Measurements from ENCODE around the gene DOCK10. TPM values are rescaled to one million over a fixed set of nuclear protein-coding genes. Genes with fewer than 3 reads are reported as not detected.

Gene DOCK10
- 100 to 1,000 TPM; 334 to 378 TPM for total RNA-seq

- peak within 1 kb of the TSS; percentile 96 for H3K4me3 Mint-ChIP-seq
- H3K27ac Mint-ChIP-seq: peak within 1 kb of the TSS; percentile 95 to 99
- H3K27me3 Mint-ChIP-seq: no peaks in the 10 kb centered on the region
- H3K9me3 Mint-ChIP-seq: no peaks in the 10 kb centered on the region
- DNase-seq (ENCODE audit: low spot score) (peak; percentile 84), ATAC-seq (peak; percentile 66 to 70)
- peaks cover 56% of the 10 kb centered on the region in 2 donors for H3K4me1 Mint-ChIP-seq (ENCODE audit: low read depth in 2 of 2)
- H3K36me3 Mint-ChIP-seq: peaks cover 22% of the 10 kb centered on the region
Measured at GRCh38 chr2:225041851-225042799, at the start of gene DOCK10. Gene DOCK10 (minus strand): TSS chr2:225042468. CDS start chr2:225042374, 94 bp downstream.

GRCh38 chr2:225091336-225091735, 49.1 kb upstream of the DOCK10 start:
- H3K4me1 Mint-ChIP-seq (ENCODE audit: low read depth in 2 of 2): peaks cover 16 to 19% of the 10 kb centered on the region in 2 donors
- peak overlapping the region; percentile 15 for H3K4me3 Mint-ChIP-seq
- H3K9me3 Mint-ChIP-seq: no peaks in the 10 kb centered on the region
- H3K27me3 Mint-ChIP-seq: no peaks in the 10 kb centered on the region
- ATAC-seq (no peak), DNase-seq (ENCODE audit: low spot score) (no peak)
- peak overlapping the region; percentile 50 to 69 for H3K27ac Mint-ChIP-seq
- H3K36me3 Mint-ChIP-seq: no peaks in the 10 kb centered on the region

GRCh38 chr2:225090746-225091145, 48.5 kb upstream of the DOCK10 start:
- H3K4me1 Mint-ChIP-seq (ENCODE audit: low read depth in 2 of 2): peaks cover 18 to 21% of the 10 kb centered on the region in 2 donors
- H3K9me3 Mint-ChIP-seq: no peaks in the 10 kb centered on the region
- ATAC-seq: peak in 1 of 2 donors; percentile 36
- DNase-seq (ENCODE audit: low spot score): no peak
- no peaks in the 10 kb centered on the region for H3K27me3 Mint-ChIP-seq
- peak overlapping the region; percentile 15 for H3K4me3 Mint-ChIP-seq
- peak overlapping the region; percentile 50 to 69 for H3K27ac Mint-ChIP-seq
- no peaks in the 10 kb centered on the region for H3K36me3 Mint-ChIP-seq

GRCh38 chr2:225086915-225087314, 44.6 kb upstream of the DOCK10 start:
- H3K27ac Mint-ChIP-seq: no peak overlapping the region
- peaks cover 20 to 21% of the 10 kb centered on the region in 2 donors for H3K4me1 Mint-ChIP-seq (ENCODE audit: low read depth in 2 of 2)
- H3K36me3 Mint-ChIP-seq: no peaks in the 10 kb centered on the region
- H3K4me3 Mint-ChIP-seq: no peak overlapping the region
- H3K27me3 Mint-ChIP-seq: peaks cover 0 to 3% of the 10 kb centered on the region in 2 donors
- ATAC-seq (no peak), DNase-seq (ENCODE audit: low spot score) (no peak)
- no peaks in the 10 kb centered on the region for H3K9me3 Mint-ChIP-seq

- DNase-seq (ENCODE audit: low spot score) (no peak), ATAC-seq (no peak)
- peaks cover 0 to 3% of the 10 kb centered on the region in 2 donors for H3K27me3 Mint-ChIP-seq
- H3K4me3 Mint-ChIP-seq: no peak overlapping the region
- H3K27ac Mint-ChIP-seq: no peak overlapping the region
- H3K9me3 Mint-ChIP-seq: no peaks in the 10 kb centered on the region
- H3K4me1 Mint-ChIP-seq (ENCODE audit: low read depth in 2 of 2): peaks cover 19 to 20% of the 10 kb centered on the region in 2 donors
- H3K36me3 Mint-ChIP-seq: no peaks in the 10 kb centered on the region
Measured at GRCh38 chr2:225086439-225086838, 44.2 kb upstream of the DOCK10 start.

- Mint-ChIP-seq H3K27ac (peak overlapping the region in 1 of 2 donors; percentile 57), H3K36me3 (no peaks in the 10 kb centered on the region), H3K27me3 (peaks cover 0 to 3% of the 10 kb centered on the region in 2 donors), H3K9me3 (no peaks in the 10 kb centered on the region), H3K4me1 (ENCODE audit: low read depth in 2 of 2) (peaks cover 10 to 13% of the 10 kb centered on the region in 2 donors), H3K4me3 (no peak overlapping the region)
- ATAC-seq: no peak
- no peak for DNase-seq (ENCODE audit: low spot score)
Measured at GRCh38 chr2:225083276-225083675, 41.0 kb upstream of the DOCK10 start.

GRCh38 chr2:225076125-225076524, 33.9 kb upstream of the DOCK10 start:
- no peak overlapping the region for H3K4me3 Mint-ChIP-seq
- H3K4me1 Mint-ChIP-seq (ENCODE audit: low read depth in 2 of 2): peaks cover 7 to 13% of the 10 kb centered on the region in 2 donors
- ATAC-seq (no peak), DNase-seq (ENCODE audit: low spot score) (no peak)
- H3K36me3 Mint-ChIP-seq: no peaks in the 10 kb centered on the region
- peaks cover 5 to 7% of the 10 kb centered on the region in 2 donors for H3K27me3 Mint-ChIP-seq
- no peak overlapping the region for H3K27ac Mint-ChIP-seq
- no peaks in the 10 kb centered on the region for H3K9me3 Mint-ChIP-seq

GRCh38 chr2:225074919-225075681, 32.8 kb upstream of the DOCK10 start:
- Mint-ChIP-seq H3K27me3 (peaks cover 5 to 7% of the 10 kb centered on the region in 2 donors), H3K4me1 (ENCODE audit: low read depth in 2 of 2) (peaks cover 7 to 13% of the 10 kb centered on the region in 2 donors), H3K27ac (no peak overlapping the region), H3K9me3 (no peaks in the 10 kb centered on the region), H3K4me3 (no peak overlapping the region), H3K36me3 (no peaks in the 10 kb centered on the region)
- no peak for DNase-seq (ENCODE audit: low spot score)
- no peak for ATAC-seq

GRCh38 chr2:225074366-225074765, 32.1 kb upstream of the DOCK10 start:
- peak overlapping the region in 1 of 2 donors; percentile 21 for H3K27ac Mint-ChIP-seq
- H3K27me3 Mint-ChIP-seq: peaks cover 5 to 7% of the 10 kb centered on the region in 2 donors
- H3K4me3 Mint-ChIP-seq: no peak overlapping the region
- DNase-seq (ENCODE audit: low spot score) (no peak), ATAC-seq (no peak)
- H3K4me1 Mint-ChIP-seq (ENCODE audit: low read depth in 2 of 2): peaks cover 7 to 13% of the 10 kb centered on the region in 2 donors
- no peaks in the 10 kb centered on the region for H3K36me3 Mint-ChIP-seq
- no peaks in the 10 kb centered on the region for H3K9me3 Mint-ChIP-seq

GRCh38 chr2:225073198-225073597, 30.9 kb upstream of the DOCK10 start:
- Mint-ChIP-seq H3K9me3 (peaks cover 4% of the 10 kb centered on the region), H3K4me1 (ENCODE audit: low read depth in 2 of 2) (peaks cover 7 to 13% of the 10 kb centered on the region in 2 donors), H3K27ac (no peak overlapping the region), H3K36me3 (no peaks in the 10 kb centered on the region), H3K27me3 (peaks cover 5 to 7% of the 10 kb centered on the region in 2 donors), H3K4me3 (no peak overlapping the region)
- DNase-seq (ENCODE audit: low spot score) (no peak), ATAC-seq (no peak)

GRCh38 chr2:225072444-225072843, 30.2 kb upstream of the DOCK10 start:
- ATAC-seq (no peak), DNase-seq (ENCODE audit: low spot score) (no peak)
- Mint-ChIP-seq H3K9me3 (peaks cover 4% of the 10 kb centered on the region), H3K27me3 (peaks cover 5 to 7% of the 10 kb centered on the region in 2 donors), H3K27ac (no peak overlapping the region), H3K4me3 (no peak overlapping the region), H3K4me1 (ENCODE audit: low read depth in 2 of 2) (peaks cover 4 to 13% of the 10 kb centered on the region in 2 donors), H3K36me3 (peaks cover 4% of the 10 kb centered on the region)

- Mint-ChIP-seq H3K27ac (peak overlapping the region in 1 of 2 donors; percentile 46), H3K4me3 (no peak overlapping the region), H3K4me1 (ENCODE audit: low read depth in 2 of 2) (peaks cover 13 to 15% of the 10 kb centered on the region in 2 donors), H3K36me3 (peaks cover 16% of the 10 kb centered on the region), H3K27me3 (peaks cover 5 to 7% of the 10 kb centered on the region in 2 donors), H3K9me3 (peaks cover 14% of the 10 kb centered on the region)
- ATAC-seq: no peak
- DNase-seq (ENCODE audit: low spot score): no peak
Measured at GRCh38 chr2:225070811-225071210, 28.5 kb upstream of the DOCK10 start.

- Mint-ChIP-seq H3K27ac (no peak overlapping the region), H3K4me3 (no peak overlapping the region), H3K4me1 (ENCODE audit: low read depth in 2 of 2) (peaks cover 17 to 22% of the 10 kb centered on the region in 2 donors), H3K9me3 (peaks cover 14% of the 10 kb centered on the region), H3K27me3 (peaks cover 5 to 7% of the 10 kb centered on the region in 2 donors), H3K36me3 (peaks cover 16% of the 10 kb centered on the region)
- no peak for ATAC-seq
- DNase-seq (ENCODE audit: low spot score): no peak
Measured at GRCh38 chr2:225069966-225070365, 27.7 kb upstream of the DOCK10 start.
